HG02588 (cell line): ENCODE data around the gene CDH12.

Experiments used
- ATAC-seq: cut with Tn5 transposase; IDR thresholded peaks from one replicate; pipeline ENCODE4 v1.9.1; 2021; ENCODE audit warnings: mild to moderate bottlenecking, moderate library complexity; ENCODE audit not compliant: unreplicated experiment

Gene CDH12

GRCh38 chr5:21783074-21783679 is 1070.0 kb downstream of the CDH12 start:
- no peak for ATAC-seq

- no peak for ATAC-seq
Observed at GRCh38 chr5:21776466-21776865, 1076.7 kb downstream of the CDH12 start.

GRCh38 chr5:21774801-21775200 is 1078.3 kb downstream of the CDH12 start:
- ATAC-seq = no peak

GRCh38 chr5:21774281-21774680 is 1078.9 kb downstream of the CDH12 start:
- ATAC-seq = no peak

- ATAC-seq = no peak
Observed at GRCh38 chr5:21773456-21773855, 1079.7 kb downstream of the CDH12 start.

- ATAC-seq = no peak
Observed at GRCh38 chr5:21765406-21765805, 1087.7 kb downstream of the CDH12 start.

- ATAC-seq = no peak
Observed at GRCh38 chr5:21739096-21739495, 1114.0 kb downstream of the CDH12 start.

- ATAC-seq = no peak
Observed at GRCh38 chr5:21723500-21723899, 1129.6 kb downstream of the CDH12 start.

- ATAC-seq = no peak
Observed at GRCh38 chr5:21711866-21712758, 1141.0 kb downstream of the CDH12 start.

GRCh38 chr5:21709770-21710169 is 1143.4 kb downstream of the CDH12 start:
- no peak for ATAC-seq

GRCh38 chr5:21704974-21705668 is 1148.0 kb downstream of the CDH12 start:
- ATAC-seq = no peak

GRCh38 chr5:21701317-21701716 is 1151.8 kb downstream of the CDH12 start:
- no peak for ATAC-seq
